NCI-H345 treated with DMSO at 0.1 percent for 48 hours (cell line): ENCODE measurements around the gene SYNM.
"Not testable (repeated sequence)": the region's sequence is repeated elsewhere in the genome, so short reads cannot be mapped to it uniquely, and the experiment has no call there.

Experiments used
- DNase-seq: peaks from one replicate; lab custom pipeline; 2025; ENCODE audit not compliant: unreplicated experiment; lab: John Stamatoyannopoulos, UW

The SYNM gene

GRCh38 chr15:99104788-99105513 lies at the start of gene SYNM:
Gene SYNM (plus strand): TSS chr15:99105080. CDS start chr15:99105200, 120 bp downstream.
- DNase-seq: peak; percentile 60

GRCh38 chr15:99055555-99056134 lies 49.2 kb upstream of the SYNM start:
- no peak for DNase-seq

- DNase-seq: no peak
Measured at GRCh38 chr15:99057020-99057419, 47.9 kb upstream of the SYNM start.

GRCh38 chr15:99057697-99058420 lies 47.0 kb upstream of the SYNM start:
- no peak for DNase-seq

- no peak for DNase-seq
Measured at GRCh38 chr15:99058421-99058870, 46.4 kb upstream of the SYNM start.

GRCh38 chr15:99059010-99059981 lies 45.6 kb upstream of the SYNM start:
- DNase-seq: peak; percentile 8

- not testable (repeated sequence) for DNase-seq
Measured at GRCh38 chr15:99060186-99060585, 44.7 kb upstream of the SYNM start.

GRCh38 chr15:99062226-99062625 lies 42.7 kb upstream of the SYNM start:
- no peak for DNase-seq

GRCh38 chr15:99068186-99068585 lies 36.7 kb upstream of the SYNM start:
- DNase-seq: no peak

- no peak for DNase-seq
Measured at GRCh38 chr15:99070208-99070607, 34.7 kb upstream of the SYNM start.

- no peak for DNase-seq
Measured at GRCh38 chr15:99071091-99071680, 33.7 kb upstream of the SYNM start.

- DNase-seq: no peak
Measured at GRCh38 chr15:99073008-99073717, 31.7 kb upstream of the SYNM start.

GRCh38 chr15:99074446-99074845 lies 30.4 kb upstream of the SYNM start:
- no peak for DNase-seq

GRCh38 chr15:99075059-99075652 lies 29.7 kb upstream of the SYNM start:
- DNase-seq: not testable (repeated sequence)

- no peak for DNase-seq
Measured at GRCh38 chr15:99076109-99076508, 28.8 kb upstream of the SYNM start.

- peak; percentile 45 for DNase-seq
Measured at GRCh38 chr15:99076555-99077308, 28.1 kb upstream of the SYNM start.

GRCh38 chr15:99082798-99083197 lies 22.1 kb upstream of the SYNM start:
- no peak for DNase-seq

- DNase-seq: no peak
Measured at GRCh38 chr15:99084965-99085364, 19.9 kb upstream of the SYNM start.
